Stimulated activated CD4-positive, alpha-beta T cell treated with anti-CD3 and anti-CD28 coated beads, Interleukin-1b, Interleukin-23, amount 100 ng/mL, for 24 hours (primary cell): Measurements from ENCODE around the gene TGIF2LY.
"Not testable (repeated sequence)": the region's sequence is repeated elsewhere in the genome, so short reads cannot be mapped to it uniquely, and the experiment has no call there.

ENCODE experiments used
- DNase-seq, 4 experiments: peaks; one replicate each; pipeline ENCODE4 v3.0.0-alpha.2; 2020; ENCODE audit warnings: low read depth in 4 of 4, low spot score in 1 of 4

Gene TGIF2LY

GRCh38 chrY:3578767-3579166, at the start of gene TGIF2LY:
TGIF2LY (plus strand) TSS chrY:3579067; CDS start chrY:3579245, 178 bp downstream.
- not testable (repeated sequence) for DNase-seq
